Colonic mucosa (tissue), 4 donors: ENCODE results near the gene MYOZ1. TPM values are rescaled to one million over a fixed set of nuclear protein-coding genes. Genes with fewer than 3 reads are reported as not detected.
"Not testable (repeated sequence)": the region's sequence is repeated elsewhere in the genome, so short reads cannot be mapped to it uniquely, and the experiment has no call there.

Experiments
- DNase-seq: peaks from one replicate; pipeline ENCODE4 v3.0.0-alpha.2; 2020
- H3K27ac ChIP-seq: fragments of 200-600 bp; one replicate; pipeline ENCODE4 v1.8.0; 2021
- H3K27me3 ChIP-seq: fragments of 200-600 bp; one replicate; pipeline ENCODE4 v1.8.0; 2021
- H3K36me3 ChIP-seq: fragments of 200-600 bp; one replicate; pipeline ENCODE4 v1.8.0; 2021
- H3K4me1 ChIP-seq: fragments of 200-600 bp; one replicate; pipeline ENCODE4 v1.8.0; 2021; ENCODE audit warnings: mild to moderate bottlenecking
- H3K4me3 ChIP-seq: fragments of 200-600 bp; one replicate; pipeline ENCODE4 v1.8.0; 2021
- H3K9ac ChIP-seq, 2 donors: one replicate each; pipeline ENCODE4 v1.7.0; 2013; ENCODE audit warnings: control low read depth in 2 of 2, low read depth in 2 of 2, low read length in 2 of 2
- H3K9me3 ChIP-seq: fragments of 200-600 bp; one replicate; pipeline ENCODE4 v1.8.0; 2021
- CTCF ChIP-seq: fragments of 200-600 bp; IDR thresholded peaks from one replicate; pipeline ENCODE4 v1.8.0; 2022; ENCODE audit warnings: antibody characterized with exemption, mild to moderate bottlenecking
- intact Hi-C: fragments of 100-400 bp; cut with DNase I; formaldehyde crosslinking; loops from one replicate; pipeline ENCODE4 v1.14.1; 2022
- total RNA-seq, 2 donors: library from RNA; stranded (reverse); fragmentation: NEBNext Ultra II Directional in 1 of 2; extraction: Animal tissue kit (Norgen Biotek cat#: 25700) in 1 of 2; gene quantifications; one replicate each; pipeline ENCODE4 v1.2.1, GENCODE V29; 2021
- donor health status: healthy.
- donor health status: DM: no; HTN: no; CAD: no.
- donor health status: DM: no; HTN: no; CAD: no.

The MYOZ1 gene
- not detected for total RNA-seq

GRCh38 chr10:73641328-73642060, at the start of gene MYOZ1:
MYOZ1 (minus strand) TSS chr10:73641474; CDS start chr10:73640017, 1,457 bp downstream.
- H3K27ac ChIP-seq = no peak within 1 kb of the TSS
- H3K9me3 ChIP-seq = no peaks in the 10 kb centered on the region
- intact Hi-C loops = no loop called here
- no peaks in the 10 kb centered on the region for H3K36me3 ChIP-seq
- no peak for DNase-seq
- no peak for TF ChIP-seq CTCF
- no peaks in the 10 kb centered on the region for H3K4me1 ChIP-seq
- H3K9ac ChIP-seq = no peak within 1 kb of the TSS
- no peak within 1 kb of the TSS for H3K4me3 ChIP-seq
- no peaks in the 10 kb centered on the region for H3K27me3 ChIP-seq

GRCh38 chr10:73690755-73691154, 49.5 kb upstream of the MYOZ1 start:
- H3K9me3 ChIP-seq, intact Hi-C loops, H3K27ac ChIP-seq, H3K36me3 ChIP-seq, H3K4me3 ChIP-seq, H3K9ac ChIP-seq, DNase-seq, H3K27me3 ChIP-seq, H3K4me1 ChIP-seq: not testable (repeated sequence)

GRCh38 chr10:73689596-73689995, 48.3 kb upstream of the MYOZ1 start:
- H3K36me3 ChIP-seq, H3K9me3 ChIP-seq, DNase-seq, H3K27me3 ChIP-seq, H3K27ac ChIP-seq, H3K4me1 ChIP-seq, intact Hi-C loops, H3K9ac ChIP-seq, H3K4me3 ChIP-seq: not testable (repeated sequence)

- H3K9ac ChIP-seq, H3K4me1 ChIP-seq, H3K9me3 ChIP-seq, DNase-seq, intact Hi-C loops, H3K36me3 ChIP-seq, H3K27ac ChIP-seq, H3K27me3 ChIP-seq, H3K4me3 ChIP-seq: not testable (repeated sequence)
Observed at GRCh38 chr10:73687641-73688040, 46.4 kb upstream of the MYOZ1 start.

- H3K4me3 ChIP-seq, H3K9me3 ChIP-seq, H3K27me3 ChIP-seq, H3K4me1 ChIP-seq, H3K9ac ChIP-seq, DNase-seq, intact Hi-C loops, H3K36me3 ChIP-seq, H3K27ac ChIP-seq: not testable (repeated sequence)
Observed at GRCh38 chr10:73674546-73674945, 33.3 kb upstream of the MYOZ1 start.

- H3K4me1 ChIP-seq, H3K36me3 ChIP-seq, intact Hi-C loops, H3K9me3 ChIP-seq, H3K27ac ChIP-seq, H3K4me3 ChIP-seq, H3K27me3 ChIP-seq, H3K9ac ChIP-seq, DNase-seq: not testable (repeated sequence)
Observed at GRCh38 chr10:73668378-73668777, 27.1 kb upstream of the MYOZ1 start.

GRCh38 chr10:73666153-73666809, 25.0 kb upstream of the MYOZ1 start:
- DNase-seq, H3K9me3 ChIP-seq, H3K36me3 ChIP-seq, H3K27me3 ChIP-seq, H3K4me1 ChIP-seq, H3K27ac ChIP-seq, H3K9ac ChIP-seq, intact Hi-C loops, H3K4me3 ChIP-seq: not testable (repeated sequence)

GRCh38 chr10:73665581-73665980, 24.3 kb upstream of the MYOZ1 start:
- DNase-seq, intact Hi-C loops, H3K9ac ChIP-seq, H3K27me3 ChIP-seq, H3K9me3 ChIP-seq, H3K27ac ChIP-seq, H3K4me3 ChIP-seq, H3K36me3 ChIP-seq, H3K4me1 ChIP-seq: not testable (repeated sequence)

- H3K9ac ChIP-seq, intact Hi-C loops, H3K27me3 ChIP-seq, H3K9me3 ChIP-seq, H3K36me3 ChIP-seq, H3K4me3 ChIP-seq, H3K4me1 ChIP-seq, H3K27ac ChIP-seq, DNase-seq: not testable (repeated sequence)
Observed at GRCh38 chr10:73664156-73665040, 23.1 kb upstream of the MYOZ1 start.

GRCh38 chr10:73663621-73664020, 22.3 kb upstream of the MYOZ1 start:
- H3K4me1 ChIP-seq, H3K27me3 ChIP-seq, H3K9ac ChIP-seq, H3K27ac ChIP-seq, H3K36me3 ChIP-seq, H3K9me3 ChIP-seq, H3K4me3 ChIP-seq, intact Hi-C loops, DNase-seq: not testable (repeated sequence)

GRCh38 chr10:73662705-73663104, 21.4 kb upstream of the MYOZ1 start:
- intact Hi-C loops, H3K9me3 ChIP-seq, H3K4me3 ChIP-seq, H3K27ac ChIP-seq, H3K36me3 ChIP-seq, H3K9ac ChIP-seq, H3K4me1 ChIP-seq, DNase-seq, H3K27me3 ChIP-seq: not testable (repeated sequence)
